Measurements from ENCODE around the gene PDXK. TPM values are rescaled to one million over a fixed set of nuclear protein-coding genes. Genes with fewer than 3 reads are reported as not detected.

Gene PDXK
- total and polyA plus RNA-seq, 10 of the 15 experiments (the other 5 are each of a cell fraction or from before 2014, with no cell fraction given), result 3.7 to 141 (median 60.0) TPM

DNA sequence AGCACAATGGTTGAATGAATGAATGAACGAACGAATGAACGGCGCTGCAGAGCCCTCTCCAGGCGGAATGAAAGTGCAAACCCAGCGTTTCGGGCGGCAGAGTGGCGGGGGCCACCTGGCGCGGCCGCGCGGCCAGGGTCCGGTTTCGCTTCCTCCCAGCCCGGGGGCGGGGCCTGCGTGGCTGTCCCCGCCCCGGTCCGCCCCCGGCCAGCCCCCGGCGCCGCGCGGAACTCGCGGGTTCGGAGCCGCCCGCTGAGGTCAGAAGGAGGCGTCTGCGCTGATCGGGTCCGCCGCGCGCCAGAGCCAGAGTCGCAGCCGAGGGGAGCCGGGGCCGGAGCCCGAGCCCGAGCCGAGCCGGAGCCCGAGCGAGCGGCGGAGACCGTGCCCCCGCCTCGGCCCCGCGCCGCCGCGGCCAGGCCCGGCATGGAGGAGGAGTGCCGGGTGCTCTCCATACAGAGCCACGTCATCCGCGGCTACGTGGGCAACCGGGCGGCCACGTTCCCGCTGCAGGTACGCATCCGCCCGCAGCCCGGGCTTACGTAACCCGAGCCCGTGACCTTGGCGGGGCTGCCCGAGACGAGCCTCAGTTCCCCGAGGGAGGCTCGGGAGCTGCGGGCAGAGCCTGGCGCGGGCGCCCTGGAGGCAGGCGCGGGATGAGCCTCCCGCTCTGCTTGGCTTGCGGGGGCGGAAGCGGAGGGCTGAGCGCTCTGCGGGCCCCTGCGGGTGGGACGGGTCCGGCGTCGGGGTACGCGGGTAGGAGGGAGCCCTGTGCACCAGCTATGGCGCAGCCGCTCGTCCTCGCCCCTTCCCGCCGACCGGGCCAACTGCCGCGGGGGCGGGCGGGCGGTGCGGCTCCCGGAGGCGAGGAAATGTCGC lies at the start of gene PDXK (continued):
- TF ChIP-seq, protein P1, sequence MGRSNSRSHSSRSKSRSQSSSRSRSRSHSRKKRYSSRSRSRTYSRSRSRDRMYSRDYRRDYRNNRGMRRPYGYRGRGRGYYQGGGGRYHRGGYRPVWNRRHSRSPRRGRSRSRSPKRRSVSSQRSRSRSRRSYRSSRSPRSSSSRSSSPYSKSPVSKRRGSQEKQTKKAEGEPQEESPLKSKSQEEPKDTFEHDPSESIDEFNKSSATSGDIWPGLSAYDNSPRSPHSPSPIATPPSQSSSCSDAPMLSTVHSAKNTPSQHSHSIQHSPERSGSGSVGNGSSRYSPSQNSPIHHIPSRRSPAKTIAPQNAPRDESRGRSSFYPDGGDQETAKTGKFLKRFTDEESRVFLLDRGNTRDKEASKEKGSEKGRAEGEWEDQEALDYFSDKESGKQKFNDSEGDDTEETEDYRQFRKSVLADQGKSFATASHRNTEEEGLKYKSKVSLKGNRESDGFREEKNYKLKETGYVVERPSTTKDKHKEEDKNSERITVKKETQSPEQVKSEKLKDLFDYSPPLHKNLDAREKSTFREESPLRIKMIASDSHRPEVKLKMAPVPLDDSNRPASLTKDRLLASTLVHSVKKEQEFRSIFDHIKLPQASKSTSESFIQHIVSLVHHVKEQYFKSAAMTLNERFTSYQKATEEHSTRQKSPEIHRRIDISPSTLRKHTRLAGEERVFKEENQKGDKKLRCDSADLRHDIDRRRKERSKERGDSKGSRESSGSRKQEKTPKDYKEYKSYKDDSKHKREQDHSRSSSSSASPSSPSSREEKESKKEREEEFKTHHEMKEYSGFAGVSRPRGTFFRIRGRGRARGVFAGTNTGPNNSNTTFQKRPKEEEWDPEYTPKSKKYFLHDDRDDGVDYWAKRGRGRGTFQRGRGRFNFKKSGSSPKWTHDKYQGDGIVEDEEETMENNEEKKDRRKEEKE (IDR thresholded peaks at IDR 0.05), result no peak
- TF ChIP-seq SMARCA5 (IDR thresholded peaks at IDR 0.05), result peak; percentile 72; the same call in 1 of the 2 replicates
- TF ChIP-seq CEBPB (IDR thresholded peaks at IDR 0.05; ENCODE audit: borderline replicate concordance in 1 of 2, low read depth in 2 of 2, low read length in 2 of 2), result no peak
- TF ChIP-seq RBBP5 (conservative IDR thresholded peaks at IDR 0.05), result no peak
- TF ChIP-seq HDAC6 (IDR thresholded peaks at IDR 0.05; ENCODE audit: unreplicated experiment), result no peak
- TF ChIP-seq SRF (IDR thresholded peaks at IDR 0.05; ENCODE audit: low read depth in 2 of 2, low read length in 2 of 2), result no peak
- peak; percentile 80 for TF ChIP-seq POLR2A (IDR thresholded peaks at IDR 0.05; ENCODE audit: low read depth, low read length)
- TF ChIP-seq MEF2B (IDR thresholded peaks at IDR 0.05; ENCODE audit: partially characterized antibody, poor library complexity, severe bottlenecking), result no peak
- peak; percentile 13; the same call in 1 of the 2 replicates for TF ChIP-seq YY1 (IDR thresholded peaks at IDR 0.05; ENCODE audit: low read depth, low read length)
- no peak for TF ChIP-seq HDAC2 (IDR thresholded peaks at IDR 0.05)
- no peak for TF ChIP-seq CBX5 (IDR thresholded peaks at IDR 0.05; ENCODE audit: low read depth)
- TF ChIP-seq, protein P2, sequence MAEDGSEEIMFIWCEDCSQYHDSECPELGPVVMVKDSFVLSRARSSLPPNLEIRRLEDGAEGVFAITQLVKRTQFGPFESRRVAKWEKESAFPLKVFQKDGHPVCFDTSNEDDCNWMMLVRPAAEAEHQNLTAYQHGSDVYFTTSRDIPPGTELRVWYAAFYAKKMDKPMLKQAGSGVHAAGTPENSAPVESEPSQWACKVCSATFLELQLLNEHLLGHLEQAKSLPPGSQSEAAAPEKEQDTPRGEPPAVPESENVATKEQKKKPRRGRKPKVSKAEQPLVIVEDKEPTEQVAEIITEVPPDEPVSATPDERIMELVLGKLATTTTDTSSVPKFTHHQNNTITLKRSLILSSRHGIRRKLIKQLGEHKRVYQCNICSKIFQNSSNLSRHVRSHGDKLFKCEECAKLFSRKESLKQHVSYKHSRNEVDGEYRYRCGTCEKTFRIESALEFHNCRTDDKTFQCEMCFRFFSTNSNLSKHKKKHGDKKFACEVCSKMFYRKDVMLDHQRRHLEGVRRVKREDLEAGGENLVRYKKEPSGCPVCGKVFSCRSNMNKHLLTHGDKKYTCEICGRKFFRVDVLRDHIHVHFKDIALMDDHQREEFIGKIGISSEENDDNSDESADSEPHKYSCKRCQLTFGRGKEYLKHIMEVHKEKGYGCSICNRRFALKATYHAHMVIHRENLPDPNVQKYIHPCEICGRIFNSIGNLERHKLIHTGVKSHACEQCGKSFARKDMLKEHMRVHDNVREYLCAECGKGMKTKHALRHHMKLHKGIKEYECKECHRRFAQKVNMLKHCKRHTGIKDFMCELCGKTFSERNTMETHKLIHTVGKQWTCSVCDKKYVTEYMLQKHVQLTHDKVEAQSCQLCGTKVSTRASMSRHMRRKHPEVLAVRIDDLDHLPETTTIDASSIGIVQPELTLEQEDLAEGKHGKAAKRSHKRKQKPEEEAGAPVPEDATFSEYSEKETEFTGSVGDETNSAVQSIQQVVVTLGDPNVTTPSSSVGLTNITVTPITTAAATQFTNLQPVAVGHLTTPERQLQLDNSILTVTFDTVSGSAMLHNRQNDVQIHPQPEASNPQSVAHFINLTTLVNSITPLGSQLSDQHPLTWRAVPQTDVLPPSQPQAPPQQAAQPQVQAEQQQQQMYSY (CRISPR knock-in tag; IDR thresholded peaks at IDR 0.05), result no peak
- no peak for TF ChIP-seq IRF4 (IDR thresholded peaks at IDR 0.05; ENCODE audit: low read depth, low read length)
- TF ChIP-seq, protein P3, sequence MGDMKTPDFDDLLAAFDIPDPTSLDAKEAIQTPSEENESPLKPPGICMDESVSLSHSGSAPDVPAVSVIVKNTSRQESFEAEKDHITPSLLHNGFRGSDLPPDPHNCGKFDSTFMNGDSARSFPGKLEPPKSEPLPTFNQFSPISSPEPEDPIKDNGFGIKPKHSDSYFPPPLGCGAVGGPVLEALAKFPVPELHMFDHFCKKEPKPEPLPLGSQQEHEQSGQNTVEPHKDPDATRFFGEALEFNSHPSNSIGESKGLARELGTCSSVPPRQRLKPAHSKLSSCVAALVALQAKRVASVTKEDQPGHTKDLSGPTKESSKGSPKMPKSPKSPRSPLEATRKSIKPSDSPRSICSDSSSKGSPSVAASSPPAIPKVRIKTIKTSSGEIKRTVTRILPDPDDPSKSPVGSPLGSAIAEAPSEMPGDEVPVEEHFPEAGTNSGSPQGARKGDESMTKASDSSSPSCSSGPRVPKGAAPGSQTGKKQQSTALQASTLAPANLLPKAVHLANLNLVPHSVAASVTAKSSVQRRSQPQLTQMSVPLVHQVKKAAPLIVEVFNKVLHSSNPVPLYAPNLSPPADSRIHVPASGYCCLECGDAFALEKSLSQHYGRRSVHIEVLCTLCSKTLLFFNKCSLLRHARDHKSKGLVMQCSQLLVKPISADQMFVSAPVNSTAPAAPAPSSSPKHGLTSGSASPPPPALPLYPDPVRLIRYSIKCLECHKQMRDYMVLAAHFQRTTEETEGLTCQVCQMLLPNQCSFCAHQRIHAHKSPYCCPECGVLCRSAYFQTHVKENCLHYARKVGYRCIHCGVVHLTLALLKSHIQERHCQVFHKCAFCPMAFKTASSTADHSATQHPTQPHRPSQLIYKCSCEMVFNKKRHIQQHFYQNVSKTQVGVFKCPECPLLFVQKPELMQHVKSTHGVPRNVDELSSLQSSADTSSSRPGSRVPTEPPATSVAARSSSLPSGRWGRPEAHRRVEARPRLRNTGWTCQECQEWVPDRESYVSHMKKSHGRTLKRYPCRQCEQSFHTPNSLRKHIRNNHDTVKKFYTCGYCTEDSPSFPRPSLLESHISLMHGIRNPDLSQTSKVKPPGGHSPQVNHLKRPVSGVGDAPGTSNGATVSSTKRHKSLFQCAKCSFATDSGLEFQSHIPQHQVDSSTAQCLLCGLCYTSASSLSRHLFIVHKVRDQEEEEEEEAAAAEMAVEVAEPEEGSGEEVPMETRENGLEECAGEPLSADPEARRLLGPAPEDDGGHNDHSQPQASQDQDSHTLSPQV (IDR thresholded peaks at IDR 0.05), result no peak
- TF ChIP-seq, protein P4, sequence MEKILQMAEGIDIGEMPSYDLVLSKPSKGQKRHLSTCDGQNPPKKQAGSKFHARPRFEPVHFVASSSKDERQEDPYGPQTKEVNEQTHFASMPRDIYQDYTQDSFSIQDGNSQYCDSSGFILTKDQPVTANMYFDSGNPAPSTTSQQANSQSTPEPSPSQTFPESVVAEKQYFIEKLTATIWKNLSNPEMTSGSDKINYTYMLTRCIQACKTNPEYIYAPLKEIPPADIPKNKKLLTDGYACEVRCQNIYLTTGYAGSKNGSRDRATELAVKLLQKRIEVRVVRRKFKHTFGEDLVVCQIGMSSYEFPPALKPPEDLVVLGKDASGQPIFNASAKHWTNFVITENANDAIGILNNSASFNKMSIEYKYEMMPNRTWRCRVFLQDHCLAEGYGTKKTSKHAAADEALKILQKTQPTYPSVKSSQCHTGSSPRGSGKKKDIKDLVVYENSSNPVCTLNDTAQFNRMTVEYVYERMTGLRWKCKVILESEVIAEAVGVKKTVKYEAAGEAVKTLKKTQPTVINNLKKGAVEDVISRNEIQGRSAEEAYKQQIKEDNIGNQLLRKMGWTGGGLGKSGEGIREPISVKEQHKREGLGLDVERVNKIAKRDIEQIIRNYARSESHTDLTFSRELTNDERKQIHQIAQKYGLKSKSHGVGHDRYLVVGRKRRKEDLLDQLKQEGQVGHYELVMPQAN (conservative IDR thresholded peaks at IDR 0.05), result peak; percentile 75
- no peak for TF ChIP-seq ZNF274 (IDR thresholded peaks at IDR 0.05; ENCODE audit: insufficient read depth, insufficient read length)
- TF ChIP-seq YBX1 (IDR thresholded peaks at IDR 0.05), result no peak

Measured in GM12878 (cell line).